ENCODE measurements around the gene SHANK2. TPM values are rescaled to one million over a fixed set of nuclear protein-coding genes. Genes with fewer than 3 reads are reported as not detected.

SHANK2 gene
- 0.04 TPM for total RNA-seq (2013)
- polyA plus RNA-seq (not detected), polyA minus RNA-seq (0.14 TPM in 1 of 2 replicates, not detected in the other), total RNA-seq (0 to 8.0 (median 0.17) reads per million in 11 experiments)

DNA sequence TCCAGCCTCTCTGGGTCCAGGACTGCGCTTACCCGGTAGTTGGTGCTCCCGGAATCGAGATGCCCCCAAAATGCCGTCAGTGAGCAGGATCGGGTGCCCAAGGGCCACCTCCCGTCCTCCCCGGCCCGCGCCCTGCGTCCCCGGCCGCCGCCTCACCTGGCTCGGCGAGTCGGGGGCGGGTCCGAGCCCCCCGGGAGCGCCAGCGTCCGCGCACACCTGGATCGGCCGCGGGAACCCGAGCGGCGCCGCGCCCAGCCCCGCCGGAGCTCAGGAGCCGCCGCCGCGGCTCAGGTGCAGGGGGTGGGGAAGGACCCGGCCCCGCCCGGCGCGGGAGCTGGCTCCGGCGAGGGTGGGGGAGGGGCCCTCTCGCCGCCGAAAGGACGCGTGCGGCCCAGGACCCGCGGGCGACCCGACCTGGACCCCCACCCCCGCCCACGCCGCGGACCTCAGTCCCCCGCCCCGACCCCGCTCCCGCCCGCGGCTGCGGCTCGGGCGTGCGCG, at the start of gene SHANK2:
TSS of gene SHANK2 (minus strand) at position 309 of the 501 bp plus-strand sequence. CDS start 105,251 bp downstream, outside the sequence.
- DNase-seq: no peak
- under 1% methylated on average over 58 of the region's 70 CpGs for WGBS (ENCODE audit: insufficient coverage)
- H3K4me2 ChIP-seq (replicated peaks; ENCODE audit: extremely low read depth, low read length, poor library complexity, severe bottlenecking): no peak within 1 kb of the TSS
- intact Hi-C loops (cut with micrococcal nuclease): no loop called here
- no peak within 1 kb of the TSS for H2AFZ ChIP-seq (ENCODE audit: insufficient read depth, low read depth, low read length, poor library complexity, severe bottlenecking)
- no peak within 1 kb of the TSS for H3K4me3 ChIP-seq (replicated peaks in 1 of 3; ENCODE audit: low read depth in 2 of 3, low read length in 3 of 3)
- H3K36me3 Mint-ChIP-seq: peaks cover 0 to 2% of the 10 kb centered on the region in 2 donors
- no peak within 1 kb of the TSS for H3K27ac ChIP-seq (ENCODE audit: low read depth in 1 of 2, low read length in 2 of 2)
- TF ChIP-seq, protein P1, sequence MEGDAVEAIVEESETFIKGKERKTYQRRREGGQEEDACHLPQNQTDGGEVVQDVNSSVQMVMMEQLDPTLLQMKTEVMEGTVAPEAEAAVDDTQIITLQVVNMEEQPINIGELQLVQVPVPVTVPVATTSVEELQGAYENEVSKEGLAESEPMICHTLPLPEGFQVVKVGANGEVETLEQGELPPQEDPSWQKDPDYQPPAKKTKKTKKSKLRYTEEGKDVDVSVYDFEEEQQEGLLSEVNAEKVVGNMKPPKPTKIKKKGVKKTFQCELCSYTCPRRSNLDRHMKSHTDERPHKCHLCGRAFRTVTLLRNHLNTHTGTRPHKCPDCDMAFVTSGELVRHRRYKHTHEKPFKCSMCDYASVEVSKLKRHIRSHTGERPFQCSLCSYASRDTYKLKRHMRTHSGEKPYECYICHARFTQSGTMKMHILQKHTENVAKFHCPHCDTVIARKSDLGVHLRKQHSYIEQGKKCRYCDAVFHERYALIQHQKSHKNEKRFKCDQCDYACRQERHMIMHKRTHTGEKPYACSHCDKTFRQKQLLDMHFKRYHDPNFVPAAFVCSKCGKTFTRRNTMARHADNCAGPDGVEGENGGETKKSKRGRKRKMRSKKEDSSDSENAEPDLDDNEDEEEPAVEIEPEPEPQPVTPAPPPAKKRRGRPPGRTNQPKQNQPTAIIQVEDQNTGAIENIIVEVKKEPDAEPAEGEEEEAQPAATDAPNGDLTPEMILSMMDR (IDR thresholded peaks at IDR 0.05): no peak
- peaks cover 0 to 8% (median 3%) of the 10 kb centered on the region in 7 donors for H3K9me3 Mint-ChIP-seq
- no peaks in the 10 kb centered on the region for H3K79me2 ChIP-seq (ENCODE audit: insufficient read depth, low read length)
- H3K4me1 ChIP-seq (ENCODE audit: control insufficient read depth in 1 of 2, insufficient read depth in 2 of 2, low read length in 2 of 2): no peaks in the 10 kb centered on the region
- H3K27me3 ChIP-seq (ENCODE audit: control insufficient read depth in 2 of 2, insufficient read depth in 2 of 2, low read length in 2 of 2): peaks cover 32 to 69% of the 10 kb centered on the region in 2 donors
- H3K27ac Mint-ChIP-seq: peak within 1 kb of the TSS in 1 of 7 donors; percentile 23
- H3K4me3 Mint-ChIP-seq: peak within 1 kb of the TSS in 1 of 2 donors; percentile 76
- no peaks in the 10 kb centered on the region for H3K4me1 Mint-ChIP-seq
- H3K9me3 ChIP-seq (replicated peaks in 1 of 2; ENCODE audit: control insufficient read depth in 1 of 2, insufficient read depth in 1 of 2, low read length in 2 of 2): peaks cover 0 to 19% of the 10 kb centered on the region in 2 donors
- H4K20me1 ChIP-seq (ENCODE audit: insufficient read depth, low read length): no peaks in the 10 kb centered on the region
- H3K9ac ChIP-seq (ENCODE audit: insufficient read depth, low read length, poor library complexity, severe bottlenecking): no peak within 1 kb of the TSS
- H3K27me3 Mint-ChIP-seq (ENCODE audit: low read depth in 3 of 3): peaks cover 60 to 80% (median 74%) of the 10 kb centered on the region in 3 donors
- no peaks in the 10 kb centered on the region for H3K36me3 ChIP-seq (replicated peaks in 1 of 2; ENCODE audit: control insufficient read depth in 1 of 2, insufficient read depth in 2 of 2, low read length in 2 of 2)

DNA sequence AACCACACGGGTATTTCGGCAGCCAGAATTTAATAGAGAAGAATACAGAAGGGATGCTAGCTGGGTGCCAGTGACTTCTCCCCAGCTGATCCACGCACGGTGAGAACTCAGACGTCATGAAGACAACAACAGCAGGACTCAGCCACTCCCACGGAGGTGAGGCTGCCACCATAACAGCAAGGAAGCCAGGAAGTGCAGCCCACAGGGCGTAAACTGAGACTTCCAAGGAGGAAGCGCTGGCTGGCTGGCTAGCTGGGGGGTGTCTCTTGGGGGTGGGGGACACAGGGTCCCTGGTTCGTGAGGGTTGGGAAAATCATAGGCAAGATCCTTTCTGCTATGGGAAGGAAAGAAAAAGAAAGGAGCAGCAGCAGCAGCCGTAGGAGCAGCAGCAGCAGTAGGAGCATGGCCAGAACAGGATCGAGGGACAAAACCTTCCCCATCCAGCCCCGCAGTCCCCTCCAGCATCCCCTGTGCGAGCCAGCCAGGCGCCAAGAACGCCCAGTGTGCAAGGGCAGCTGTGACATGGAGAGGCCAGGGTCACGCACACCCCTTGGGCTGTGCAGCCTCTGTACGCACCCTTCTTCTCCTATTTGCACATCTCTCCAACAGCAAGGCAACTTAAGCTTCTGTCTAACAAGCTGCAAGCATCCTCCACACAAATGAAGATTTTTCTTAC, 49.6 kb upstream of the SHANK2 start:
- peaks cover 6 to 11% (median 8%) of the 10 kb centered on the region in 3 donors for H3K27me3 Mint-ChIP-seq (ENCODE audit: low read depth in 3 of 3)
- no peaks in the 10 kb centered on the region for H3K4me1 Mint-ChIP-seq
- Histone ChIP-seq H3K27me3 (ENCODE audit: control insufficient read depth in 2 of 2, insufficient read depth in 2 of 2, low read length in 2 of 2) (no peaks in the 10 kb centered on the region), H4K20me1 (ENCODE audit: insufficient read depth, low read length) (no peaks in the 10 kb centered on the region), H3K9ac (ENCODE audit: insufficient read depth, low read length, poor library complexity, severe bottlenecking) (no peak overlapping the region), H3K79me2 (ENCODE audit: insufficient read depth, low read length) (no peaks in the 10 kb centered on the region), H3K4me3 (replicated peaks in 1 of 3; ENCODE audit: low read depth in 2 of 3, low read length in 3 of 3) (no peak overlapping the region), H3K9me3 (replicated peaks in 1 of 2; ENCODE audit: control insufficient read depth in 1 of 2, insufficient read depth in 1 of 2, low read length in 2 of 2) (no peaks in the 10 kb centered on the region), H3K4me1 (ENCODE audit: control insufficient read depth in 1 of 2, insufficient read depth in 2 of 2, low read length in 2 of 2) (no peaks in the 10 kb centered on the region), H3K27ac (ENCODE audit: low read depth in 1 of 2, low read length in 2 of 2) (no peak overlapping the region), H2AFZ (ENCODE audit: insufficient read depth, low read depth, low read length, poor library complexity, severe bottlenecking) (no peak overlapping the region), H3K36me3 (replicated peaks in 1 of 2; ENCODE audit: control insufficient read depth in 1 of 2, insufficient read depth in 2 of 2, low read length in 2 of 2) (no peaks in the 10 kb centered on the region), H3K4me2 (replicated peaks; ENCODE audit: extremely low read depth, low read length, poor library complexity, severe bottlenecking) (no peak overlapping the region)
- no peak overlapping the region for H3K27ac Mint-ChIP-seq
- no peak overlapping the region for H3K4me3 Mint-ChIP-seq
- peaks cover 0 to 3% (median 0%) of the 10 kb centered on the region in 7 donors for H3K9me3 Mint-ChIP-seq
- intact Hi-C loops (cut with micrococcal nuclease): no loop called here
- H3K36me3 Mint-ChIP-seq: no peaks in the 10 kb centered on the region
- WGBS (ENCODE audit: insufficient coverage): 58% methylated on average over 14 of the region's 17 CpGs
- DNase-seq: no peak
- TF ChIP-seq, protein P1 (IDR thresholded peaks at IDR 0.05): no peak
